ENCODE measurements around the gene RIT2.

The RIT2 gene

GRCh38 chr18:42921226-42921737, 194.2 kb downstream of the RIT2 start:
- no peak for DNase-seq

GRCh38 chr18:42920621-42921020, 194.9 kb downstream of the RIT2 start:
- DNase-seq: no peak

GRCh38 chr18:42915299-42915698, 200.2 kb downstream of the RIT2 start:
- DNase-seq: no peak

- no peak for DNase-seq
Measured at GRCh38 chr18:42914476-42914875, 201.0 kb downstream of the RIT2 start.

- DNase-seq: no peak
Measured at GRCh38 chr18:42909095-42909494, 206.4 kb downstream of the RIT2 start.

GRCh38 chr18:42906761-42907160, 208.7 kb downstream of the RIT2 start:
- DNase-seq: no peak

GRCh38 chr18:42901161-42901560, 214.3 kb downstream of the RIT2 start:
- DNase-seq: no peak

- DNase-seq: no peak
Measured at GRCh38 chr18:42893977-42894376, 221.5 kb downstream of the RIT2 start.

- DNase-seq: no peak
Measured at GRCh38 chr18:42892181-42892580, 223.3 kb downstream of the RIT2 start.

GRCh38 chr18:42891705-42892104, 223.8 kb downstream of the RIT2 start:
- no peak for DNase-seq

GRCh38 chr18:42883169-42883568, 232.3 kb downstream of the RIT2 start:
- DNase-seq: no peak

GRCh38 chr18:42882122-42882521, 233.4 kb downstream of the RIT2 start:
- DNase-seq: no peak

GRCh38 chr18:42872838-42873237, 242.6 kb downstream of the RIT2 start:
- DNase-seq: no peak

GRCh38 chr18:42864876-42865275, 250.6 kb downstream of the RIT2 start:
- DNase-seq: no peak

GRCh38 chr18:42861271-42861670, 254.2 kb downstream of the RIT2 start:
- DNase-seq: no peak

- no peak for DNase-seq
Measured at GRCh38 chr18:42860548-42860947, 254.9 kb downstream of the RIT2 start.

GRCh38 chr18:42860011-42860410, 255.5 kb downstream of the RIT2 start:
- no peak for DNase-seq

GRCh38 chr18:42854558-42854957, 260.9 kb downstream of the RIT2 start:
- DNase-seq: no peak

GRCh38 chr18:42850174-42851083, 265.1 kb downstream of the RIT2 start:
- no peak for DNase-seq

- no peak for DNase-seq
Measured at GRCh38 chr18:42839408-42839807, 276.1 kb downstream of the RIT2 start.

GRCh38 chr18:42838546-42839145, 276.8 kb downstream of the RIT2 start:
- DNase-seq: no peak

GRCh38 chr18:42830936-42831335, 284.5 kb downstream of the RIT2 start:
- no peak for DNase-seq

- DNase-seq: no peak
Measured at GRCh38 chr18:42828881-42829280, 286.6 kb downstream of the RIT2 start.

- no peak for DNase-seq
Measured at GRCh38 chr18:42824178-42824577, 291.3 kb downstream of the RIT2 start.
